HG03108 (cell line): ENCODE measurements around the gene MEIS2.

ENCODE experiments used
- ATAC-seq: cut with Tn5 transposase; IDR thresholded peaks from one replicate; pipeline ENCODE4 v1.9.1; 2021; ENCODE audit warnings: moderate library complexity; ENCODE audit not compliant: unreplicated experiment

Gene MEIS2

GRCh38 chr15:36940219-36940618, 160.1 kb downstream of the MEIS2 start:
- ATAC-seq = no peak

GRCh38 chr15:36938764-36939163, 161.6 kb downstream of the MEIS2 start:
- no peak for ATAC-seq

- no peak for ATAC-seq
Measured at GRCh38 chr15:36938131-36938530, 162.2 kb downstream of the MEIS2 start.

GRCh38 chr15:36936613-36937012, 163.7 kb downstream of the MEIS2 start:
- ATAC-seq = no peak

- no peak for ATAC-seq
Measured at GRCh38 chr15:36933255-36933990, 166.9 kb downstream of the MEIS2 start.

DNA sequence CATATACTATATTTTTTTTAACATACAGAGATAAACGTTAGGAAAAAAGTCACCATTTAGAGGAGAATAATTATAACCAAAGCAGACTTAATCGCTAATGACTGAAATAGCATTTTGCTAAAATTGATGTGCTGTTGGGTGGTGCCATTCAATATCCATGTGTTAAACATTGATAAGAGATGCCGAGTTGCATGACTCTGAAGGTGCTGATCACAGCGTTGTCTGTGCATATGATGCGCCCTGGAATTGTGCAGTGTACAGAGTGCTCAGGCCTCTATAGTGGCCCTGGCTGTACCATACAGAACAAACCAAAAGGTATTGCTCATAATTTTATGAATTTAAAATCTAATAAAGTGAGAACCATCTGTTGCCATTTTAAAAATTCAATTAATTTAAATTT, 168.3 kb downstream of the MEIS2 start:
- ATAC-seq = no peak

- ATAC-seq = no peak
Measured at GRCh38 chr15:36931434-36931833, 168.9 kb downstream of the MEIS2 start.

DNA sequence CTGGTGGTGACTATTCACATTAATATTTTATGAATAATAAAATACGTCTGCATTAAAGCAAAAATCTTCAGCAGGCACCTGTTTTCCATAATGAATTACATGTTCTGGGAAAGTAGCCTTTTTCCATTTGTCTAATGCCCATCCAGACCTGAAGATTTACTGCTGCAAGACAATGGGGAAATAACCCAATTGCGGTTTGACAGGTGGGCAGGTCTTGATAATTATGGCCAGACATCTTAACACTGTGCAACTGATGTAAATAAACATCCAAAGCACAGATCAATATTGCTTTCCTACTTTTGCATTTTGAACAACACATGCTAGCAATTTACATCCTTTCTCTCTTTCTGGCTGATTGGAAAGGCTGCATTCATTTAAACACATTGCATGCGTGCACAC, 173.9 kb downstream of the MEIS2 start:
- ATAC-seq = no peak

DNA sequence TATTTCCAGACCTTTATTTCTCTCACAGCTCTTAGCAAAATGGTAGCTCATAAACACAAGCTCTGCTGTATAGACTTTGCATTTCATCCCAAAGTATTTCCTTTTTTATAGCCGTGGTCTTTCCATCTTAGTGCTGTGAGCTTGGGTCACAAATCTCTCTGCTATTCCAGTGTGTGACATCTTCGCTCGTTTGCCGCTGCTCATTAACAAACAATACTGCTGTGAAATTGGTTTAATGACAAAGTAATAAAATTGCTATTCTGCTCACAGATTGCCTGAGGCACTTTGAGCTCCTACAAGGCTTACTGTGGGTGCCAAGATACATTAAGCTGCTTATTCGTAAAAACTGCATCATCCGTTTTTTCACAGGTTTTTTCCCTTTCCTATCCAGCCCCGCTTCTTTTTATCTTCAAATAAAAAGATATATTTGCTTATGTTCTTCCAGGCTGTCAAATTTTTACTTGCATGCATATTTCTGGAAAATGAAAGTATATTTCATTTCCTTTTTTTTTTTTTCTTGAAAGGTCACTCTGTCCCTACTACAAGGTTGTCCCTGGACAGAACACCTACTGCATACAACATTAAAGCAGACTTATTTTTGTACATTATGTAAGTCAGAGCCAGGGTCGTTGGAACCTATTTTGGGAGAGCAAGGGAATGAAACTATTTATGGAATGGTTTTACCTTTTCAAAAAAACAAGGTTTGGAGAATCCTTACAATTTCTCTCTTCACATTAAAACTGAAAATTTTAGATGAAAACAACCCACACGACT, 174.5 kb downstream of the MEIS2 start:
- no peak for ATAC-seq

DNA sequence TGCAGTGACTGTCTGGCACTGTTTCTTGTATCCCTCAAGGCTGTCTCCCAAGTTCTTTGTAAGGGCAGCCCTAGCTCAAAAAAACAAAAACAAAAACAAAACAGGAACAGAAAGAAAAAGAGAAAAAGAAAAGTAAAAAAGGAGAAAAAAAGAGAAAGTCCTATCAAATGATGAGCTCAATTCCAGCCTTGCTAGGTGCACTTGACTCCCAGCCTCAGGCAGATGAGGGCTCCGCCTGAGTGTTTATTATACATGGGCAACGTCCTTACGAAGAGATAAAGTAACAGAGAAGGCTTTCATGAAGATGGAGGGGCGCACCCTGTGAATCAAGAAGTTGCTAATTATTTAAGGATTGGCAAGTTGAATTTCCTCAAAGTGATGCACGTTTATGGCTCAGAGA, 175.3 kb downstream of the MEIS2 start:
- ATAC-seq = no peak

GRCh38 chr15:36924034-36924433, 176.3 kb downstream of the MEIS2 start:
- no peak for ATAC-seq

- ATAC-seq = no peak
Measured at GRCh38 chr15:36921484-36922091, 178.8 kb downstream of the MEIS2 start.

DNA sequence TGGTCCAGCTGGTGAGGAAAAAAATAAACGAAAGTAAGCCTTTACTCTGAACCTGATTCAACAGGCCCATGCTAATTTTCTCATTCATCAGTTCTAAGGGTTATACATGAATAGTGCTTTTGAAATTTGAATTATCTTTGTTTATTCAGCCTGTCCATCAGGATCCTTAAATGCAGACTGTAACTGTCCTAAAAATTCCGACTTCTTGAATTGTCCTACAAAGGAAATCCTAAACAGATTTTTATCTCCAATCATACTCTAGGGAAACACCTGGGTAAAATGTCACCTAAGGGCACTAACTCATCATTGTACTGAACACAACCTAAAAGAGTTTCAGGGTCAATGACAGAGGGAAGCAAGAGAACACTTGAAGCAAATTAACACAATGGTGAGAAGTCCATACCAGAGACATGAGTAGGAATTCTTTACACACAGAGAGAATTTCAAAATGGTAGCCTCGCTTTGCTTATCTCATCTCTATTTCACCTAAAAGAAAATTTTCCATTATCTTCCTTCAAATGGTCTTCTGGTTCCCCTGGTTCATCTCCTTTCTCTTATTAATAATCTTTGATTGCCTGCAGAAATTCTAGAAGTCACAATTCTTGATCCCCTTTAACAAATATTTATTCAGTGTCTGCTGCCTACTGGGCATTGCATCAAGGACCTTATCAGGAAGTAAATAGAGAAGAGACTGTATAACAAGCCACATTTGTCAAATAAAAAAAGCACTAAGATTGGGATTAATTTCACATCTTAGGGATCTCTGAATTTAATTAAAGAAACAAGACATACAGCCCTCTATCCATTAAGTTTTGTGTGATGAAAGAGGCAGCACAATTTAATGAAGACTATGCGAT, 182.7 kb downstream of the MEIS2 start:
- ATAC-seq = no peak

DNA sequence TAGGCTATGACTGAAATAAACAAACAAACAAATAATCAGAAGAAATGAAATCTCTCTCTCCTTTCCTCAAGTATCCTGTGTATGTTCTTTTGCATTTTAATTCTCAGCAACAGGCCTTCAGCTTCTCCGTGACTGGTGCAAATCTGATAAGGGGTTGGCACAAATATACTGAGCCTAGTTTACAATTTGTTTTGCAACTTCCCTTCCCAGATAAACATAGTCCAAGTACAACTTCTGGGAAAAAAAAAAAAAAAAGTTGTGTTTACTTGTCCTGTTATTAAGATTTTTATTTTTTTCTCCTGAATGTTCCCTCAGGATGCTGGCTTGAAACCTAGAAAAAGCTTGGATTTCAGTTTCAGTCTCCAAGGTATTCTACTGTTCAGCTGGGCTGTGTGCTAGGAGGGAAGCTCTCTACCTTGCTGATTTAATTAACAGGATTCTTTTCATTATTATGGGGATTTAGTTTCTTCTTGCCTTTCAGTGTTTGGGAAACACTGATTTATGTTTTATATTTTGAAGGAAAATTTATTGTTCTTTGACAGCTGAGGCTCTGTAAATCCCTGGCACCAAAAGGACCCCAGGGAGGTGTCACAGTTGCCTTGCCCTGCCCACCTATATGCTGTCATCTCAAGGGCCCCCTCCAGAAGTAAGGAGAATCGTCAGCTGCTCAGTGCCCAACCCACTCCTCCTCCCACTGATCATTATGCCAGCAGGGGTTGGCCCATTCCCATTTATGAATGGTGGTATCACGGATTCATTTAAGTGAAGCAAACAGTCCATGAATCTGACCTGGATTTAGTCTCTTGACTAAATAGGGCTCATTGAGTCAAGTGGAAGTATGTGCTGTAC, 185.2 kb downstream of the MEIS2 start:
- ATAC-seq = no peak

- no peak for ATAC-seq
Measured at GRCh38 chr15:36914466-36914865, 185.9 kb downstream of the MEIS2 start.

DNA sequence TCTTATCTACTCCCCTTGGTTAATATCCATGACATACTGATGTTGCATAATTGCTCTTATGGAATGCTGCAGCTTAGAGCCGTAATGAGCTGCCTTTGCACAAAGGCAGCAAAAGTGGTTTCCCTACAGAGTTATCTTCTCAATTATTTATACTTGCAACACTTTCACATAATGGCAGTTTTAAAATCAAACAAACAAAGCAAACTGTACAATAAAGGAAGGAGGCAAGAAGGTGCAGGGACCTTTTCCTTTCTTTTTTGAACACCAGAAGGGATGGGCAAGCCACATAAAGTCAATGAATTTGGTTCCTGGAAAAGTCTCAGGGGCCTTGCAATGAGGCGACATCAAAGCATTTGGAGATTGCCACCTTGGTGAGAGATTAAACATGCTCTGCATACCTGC, 188.0 kb downstream of the MEIS2 start:
- ATAC-seq = no peak

GRCh38 chr15:36911322-36911944, 188.9 kb downstream of the MEIS2 start:
- ATAC-seq = no peak

DNA sequence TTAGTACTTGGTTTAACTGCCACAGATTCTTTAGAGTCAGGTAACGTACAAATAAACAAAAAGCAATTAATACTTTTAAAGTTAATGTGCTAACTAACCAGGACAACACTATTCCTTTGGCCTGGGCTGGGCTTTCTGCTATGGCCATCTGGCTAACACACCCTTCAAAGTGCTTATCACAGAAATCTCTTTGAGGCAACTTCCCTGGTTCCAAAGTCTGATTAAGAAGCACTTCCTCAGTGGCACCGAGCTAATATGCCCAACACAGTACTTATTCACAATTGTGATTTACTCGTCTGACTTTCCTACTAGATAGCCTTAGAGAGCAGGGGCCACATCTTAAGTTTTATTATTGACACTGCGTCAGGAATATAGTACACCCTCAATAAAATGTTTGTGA, 191.4 kb downstream of the MEIS2 start:
- ATAC-seq = no peak

DNA sequence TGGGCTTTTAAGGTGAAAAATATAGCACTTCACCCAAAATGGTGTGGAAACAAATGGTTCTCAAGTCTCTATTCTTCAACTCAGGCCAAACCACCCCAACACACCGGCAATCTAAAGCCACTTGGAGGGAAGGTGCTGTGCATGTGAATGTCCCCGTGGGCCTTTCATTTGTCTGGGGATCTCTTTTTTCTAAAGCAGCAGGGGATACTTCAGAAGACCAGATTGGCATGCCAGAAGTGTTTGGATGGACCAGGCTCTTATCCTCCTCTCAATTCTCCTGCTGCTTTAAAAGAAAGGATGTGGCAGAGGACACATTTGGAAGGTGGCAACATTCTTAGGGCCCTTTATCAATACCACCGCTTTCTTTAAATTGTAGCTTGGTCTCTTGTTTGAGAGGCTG, 193.1 kb downstream of the MEIS2 start:
- no peak for ATAC-seq

DNA sequence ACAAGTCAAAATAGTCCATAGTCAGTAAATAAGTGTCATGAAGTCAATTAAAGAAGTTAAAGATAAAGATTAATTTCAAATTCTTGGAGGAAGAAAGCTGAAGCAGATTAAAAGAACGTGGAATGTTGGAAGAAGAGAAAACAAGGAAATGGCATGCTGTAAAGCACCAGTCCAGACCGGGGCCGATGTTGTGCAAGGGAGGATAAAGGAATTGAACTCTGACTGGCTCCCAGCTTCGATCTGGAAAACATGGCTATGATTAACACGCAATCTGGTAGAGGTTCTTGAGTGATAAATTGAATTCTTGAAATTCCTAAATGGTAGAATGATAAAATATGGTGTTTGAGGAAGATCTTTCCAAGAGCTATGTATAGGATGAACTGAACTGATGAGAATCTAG, 194.4 kb downstream of the MEIS2 start:
- no peak for ATAC-seq
